Measurements from ENCODE around the gene ANKRD50. TPM values are rescaled to one million over a fixed set of nuclear protein-coding genes. Genes with fewer than 3 reads are reported as not detected.

The ANKRD50 gene
- total and polyA plus RNA-seq, 2 of the 13 experiments (the other 11 are each of a cell fraction or from before 2014, with no cell fraction given) = 2.4 to 4.4 TPM

DNA sequence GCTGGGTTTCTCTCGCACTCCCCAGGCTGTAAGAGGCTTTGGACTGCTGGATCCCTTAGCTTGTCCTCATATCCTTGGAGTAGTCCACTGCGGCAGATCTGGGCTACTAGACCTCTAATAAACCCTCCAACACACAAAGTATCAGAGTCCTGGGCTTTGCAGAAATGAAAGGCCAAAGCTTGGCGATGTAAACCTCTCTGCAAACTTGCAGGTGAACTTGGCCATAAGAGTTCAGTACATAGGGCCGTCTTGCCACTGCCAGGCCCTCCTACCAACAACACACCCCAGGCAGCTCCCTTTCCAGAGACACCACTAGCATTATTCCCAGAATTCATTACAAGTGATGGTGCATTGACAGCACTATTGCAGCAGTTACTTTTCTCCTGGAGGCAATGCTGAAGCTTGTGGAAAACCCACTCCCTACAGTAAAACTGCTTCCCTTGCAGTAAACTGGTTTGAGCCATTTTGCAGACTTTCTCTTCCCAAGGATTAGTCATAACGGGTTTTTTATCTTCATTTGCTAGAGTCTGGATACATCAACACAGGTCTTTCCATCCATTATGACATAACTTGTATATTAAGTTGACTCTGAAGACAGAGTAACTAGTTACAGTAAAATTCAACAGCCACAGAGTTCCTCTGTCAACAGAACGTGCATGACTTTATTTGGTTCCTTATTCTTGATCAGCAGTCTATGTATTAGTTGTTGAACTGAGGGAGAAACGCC lies 2.4 kb downstream of the ANKRD50 start:
- Histone ChIP-seq H3K4me1 (ENCODE audit: insufficient read depth, low read length) (peaks cover 43% of the 10 kb centered on the region), H3K27me3 (ENCODE audit: control insufficient read depth in 1 of 2, insufficient read depth in 2 of 2, low read length in 2 of 2) (no peaks in the 10 kb centered on the region; a peak in 1 of 5 replicates), H3K4me2 (ENCODE audit: low read depth, low read length) (peak overlapping the region; percentile 73), H3K9me3 (ENCODE audit: low read length) (no peaks in the 10 kb centered on the region), H3K4me3 (replicated peaks in 1 of 3; ENCODE audit: insufficient read depth in 1 of 3, low read depth in 2 of 3, low read length in 3 of 3) (0 out of 6 replicates have a peak overlapping the region, but pooled peaks of 1 of the 3 experiments have one; percentile 2), H4K20me1 (ENCODE audit: insufficient read depth, low read length) (no peaks in the 10 kb centered on the region), H3K79me2 (ENCODE audit: insufficient read depth, low read length) (peaks cover 21% of the 10 kb centered on the region), H3K36me3 (replicated peaks in 1 of 2; ENCODE audit: control insufficient read depth in 1 of 2, insufficient read depth in 2 of 2, low read length in 2 of 2) (no peaks in the 10 kb centered on the region), H3K9ac (ENCODE audit: insufficient read depth, low read depth, low read length) (no peak overlapping the region), H2AFZ (ENCODE audit: low read length) (no peak overlapping the region), H3K27ac (ENCODE audit: extremely low read length, insufficient read depth, low read length) (no peak overlapping the region)
- intact Hi-C loops (cut with micrococcal nuclease; ENCODE audit: unreplicated experiment) (loop anchor here (2.0 to 5.0 kb wide), 3 partner anchors 23 to 223 kb away; no protein-coding TSS in a partner anchor), in situ Hi-C loops (cut with HindIII; ENCODE audit: extremely low pct_ligation_motif_present, low pct_unique_long_range_greater_than_20kb) (no loop called here)
- peak; percentile 59 for TF ChIP-seq MAFF (IDR thresholded peaks at IDR 0.05; ENCODE audit: low read depth, low read length)
- TF ChIP-seq ZFP41 (CRISPR knock-in tag; IDR thresholded peaks at IDR 0.05; ENCODE audit: borderline replicate concordance) = no peak
- peak; percentile 45 to 63 for TF ChIP-seq MAFK (conservative IDR thresholded peaks at IDR 0.05 in 1 of 2, IDR thresholded peaks at IDR 0.05 in 1 of 2; ENCODE audit: low read length in 2 of 2)
- WGBS (ENCODE audit: low lambda C conversion rate) = 89% methylated on average over 7 of the region's 7 CpGs
- POLR2A ChIA-PET = interaction anchor here (0.8 to 1.2 kb wide), 2 partner anchors 8 to 9 kb away, joined by 3 read pairs; no protein-coding TSS in a partner anchor
- ATAC-seq (no peak), FAIRE-seq (no peak), DNase-seq (ENCODE audit: low spot score) (no peak)
- no TSS peak for BruUV-seq (replicated peaks)
- CTCF ChIA-PET (ENCODE audit: low intra/inter-chr PET ratio, low total read pairs) = no interaction called here

DNA sequence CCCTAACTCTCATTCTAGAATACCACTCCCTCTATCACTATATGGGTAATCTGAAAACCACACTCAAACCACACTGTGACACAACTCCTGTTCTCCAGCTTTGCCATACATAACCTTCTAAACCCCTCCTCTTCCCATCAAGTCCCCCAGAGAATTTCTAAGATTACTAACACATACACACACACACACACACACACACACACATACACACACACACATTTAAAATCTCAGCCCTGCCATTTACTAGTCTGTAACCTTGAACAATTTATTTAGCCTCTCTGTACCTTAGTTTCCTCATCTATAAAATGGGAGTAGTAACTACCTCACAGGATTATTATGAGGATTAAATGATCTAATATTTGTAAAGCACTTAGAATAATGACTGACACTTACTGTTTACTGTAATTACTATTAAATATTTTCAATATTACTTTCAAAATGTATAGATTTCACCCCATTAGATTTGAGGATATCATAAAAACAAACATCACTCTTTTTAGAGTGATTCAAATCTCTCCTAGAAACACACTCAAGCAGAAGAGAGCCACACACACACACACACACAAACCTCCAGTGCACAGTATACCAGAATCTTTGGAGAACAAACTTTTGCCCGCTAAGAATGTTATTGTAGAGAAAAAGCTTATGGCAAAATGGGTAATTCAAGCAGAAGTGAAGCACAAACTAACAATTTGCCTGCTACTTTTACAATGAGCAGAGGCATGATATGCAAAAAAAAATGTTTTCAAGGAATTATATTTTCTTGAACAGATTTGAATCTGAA lies 3.8 kb downstream of the ANKRD50 start:
- no peaks in the 10 kb centered on the region for H3K9me3 ChIP-seq (ENCODE audit: low read length)
- DNase-seq (ENCODE audit: low spot score) (no peak), FAIRE-seq (no peak), ATAC-seq (no peak)
- no peak overlapping the region for H3K4me3 ChIP-seq (replicated peaks in 1 of 3; ENCODE audit: insufficient read depth in 1 of 3, low read depth in 2 of 3, low read length in 3 of 3)
- no peaks in the 10 kb centered on the region; a peak in 1 of 5 replicates for H3K27me3 ChIP-seq (ENCODE audit: control insufficient read depth in 1 of 2, insufficient read depth in 2 of 2, low read length in 2 of 2)
- H3K9ac ChIP-seq (ENCODE audit: insufficient read depth, low read depth, low read length) = no peak overlapping the region
- intact Hi-C loops (cut with micrococcal nuclease; ENCODE audit: unreplicated experiment) (no loop called here), in situ Hi-C loops (cut with HindIII; ENCODE audit: extremely low pct_ligation_motif_present, low pct_unique_long_range_greater_than_20kb) (no loop called here)
- H2AFZ ChIP-seq (ENCODE audit: low read length) = no peak overlapping the region
- H3K27ac ChIP-seq (ENCODE audit: extremely low read length, insufficient read depth, low read length) = no peak overlapping the region
- TF ChIP-seq, protein P1, sequence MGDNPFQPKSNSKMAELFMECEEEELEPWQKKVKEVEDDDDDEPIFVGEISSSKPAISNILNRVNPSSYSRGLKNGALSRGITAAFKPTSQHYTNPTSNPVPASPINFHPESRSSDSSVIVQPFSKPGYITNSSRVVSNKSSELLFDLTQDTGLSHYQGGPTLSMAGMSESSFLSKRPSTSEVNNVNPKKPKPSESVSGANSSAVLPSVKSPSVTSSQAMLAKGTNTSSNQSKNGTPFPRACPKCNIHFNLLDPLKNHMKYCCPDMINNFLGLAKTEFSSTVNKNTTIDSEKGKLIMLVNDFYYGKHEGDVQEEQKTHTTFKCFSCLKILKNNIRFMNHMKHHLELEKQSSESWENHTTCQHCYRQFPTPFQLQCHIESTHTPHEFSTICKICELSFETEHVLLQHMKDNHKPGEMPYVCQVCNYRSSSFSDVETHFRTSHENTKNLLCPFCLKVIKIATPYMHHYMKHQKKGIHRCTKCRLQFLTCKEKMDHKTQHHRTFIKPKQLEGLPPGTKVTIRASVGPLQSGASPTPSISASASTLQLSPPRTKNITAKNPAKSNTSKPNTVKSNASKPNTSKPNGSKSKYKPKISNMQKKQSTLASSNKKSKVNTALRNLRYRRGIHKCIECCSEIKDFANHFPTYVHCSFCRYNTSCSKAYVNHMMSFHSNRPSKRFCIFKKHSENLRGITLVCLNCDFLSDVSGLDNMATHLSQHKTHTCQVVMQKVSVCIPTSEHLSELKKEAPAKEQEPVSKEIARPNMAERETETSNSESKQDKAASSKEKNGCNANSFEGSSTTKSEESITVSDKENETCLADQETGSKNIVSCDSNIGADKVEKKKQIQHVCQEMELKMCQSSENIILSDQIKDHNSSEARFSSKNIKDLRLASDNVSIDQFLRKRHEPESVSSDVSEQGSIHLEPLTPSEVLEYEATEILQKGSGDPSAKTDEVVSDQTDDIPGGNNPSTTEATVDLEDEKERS (CRISPR knock-in tag; IDR thresholded peaks at IDR 0.05) = no peak
- TF ChIP-seq ZNF629 (CRISPR knock-in tag; conservative IDR thresholded peaks at IDR 0.05) (peak; percentile 49), ZNF451 (CRISPR knock-in tag; IDR thresholded peaks at IDR 0.05) (no peak), FOXM1 (CRISPR knock-in tag; IDR thresholded peaks at IDR 0.05) (no peak)
- 100% methylated on average over 1 of the region's 1 CpG for WGBS (ENCODE audit: low lambda C conversion rate)
- H3K4me1 ChIP-seq (ENCODE audit: insufficient read depth, low read length) = peaks cover 55% of the 10 kb centered on the region
- no peaks in the 10 kb centered on the region for H3K36me3 ChIP-seq (replicated peaks in 1 of 2; ENCODE audit: control insufficient read depth in 1 of 2, insufficient read depth in 2 of 2, low read length in 2 of 2)
- H4K20me1 ChIP-seq (ENCODE audit: insufficient read depth, low read length) = no peaks in the 10 kb centered on the region
- ChIA-PET POLR2A (interaction anchor here (1.2 kb wide), 1 partner anchor 8 kb away, joined by 3 read pairs; no protein-coding TSS in a partner anchor), CTCF (ENCODE audit: low intra/inter-chr PET ratio, low total read pairs) (no interaction called here)
- peaks cover 21% of the 10 kb centered on the region for H3K79me2 ChIP-seq (ENCODE audit: insufficient read depth, low read length)
- H3K4me2 ChIP-seq (ENCODE audit: low read depth, low read length) = peak overlapping the region; percentile 10; the same call in 1 of the 2 replicates
- no TSS peak for BruUV-seq (replicated peaks)
